Measurements from ENCODE around the gene POLA2.
A peak's percentile ranks its signal among the peaks of the same experiment; 100 is the strongest.

Gene POLA2

GRCh38 chr11:65307298-65308229 lies 45.8 kb downstream of the POLA2 start:
- DNase-seq (ENCODE audit: low read depth): no peak

GRCh38 chr11:65308281-65308891 lies 46.6 kb downstream of the POLA2 start:
- no peak for DNase-seq (ENCODE audit: low read depth)

GRCh38 chr11:65309006-65309405 lies 47.2 kb downstream of the POLA2 start:
- DNase-seq (ENCODE audit: low read depth): no peak

- DNase-seq (ENCODE audit: low read depth): no peak
Measured at GRCh38 chr11:65310215-65310614, 48.5 kb downstream of the POLA2 start.

GRCh38 chr11:65310736-65311135 lies 49.0 kb downstream of the POLA2 start:
- DNase-seq (ENCODE audit: low read depth): no peak

- DNase-seq (ENCODE audit: low read depth): peak; percentile 66
Measured at GRCh38 chr11:65311170-65311678, 49.5 kb downstream of the POLA2 start.

- peak; percentile 67 for DNase-seq (ENCODE audit: low read depth)
Measured at GRCh38 chr11:65314501-65315203, 52.9 kb downstream of the POLA2 start, which contains the start of gene CDC42EP2. Gene CDC42EP2 (plus strand): TSS chr11:65314866. CDS start chr11:65320899, 6,033 bp downstream.

- DNase-seq (ENCODE audit: low read depth): no peak
Measured at GRCh38 chr11:65315204-65315865, 53.6 kb downstream of the POLA2 start.

- DNase-seq (ENCODE audit: low read depth): no peak
Measured at GRCh38 chr11:65315866-65316226, 54.1 kb downstream of the POLA2 start.

- DNase-seq (ENCODE audit: low read depth): peak; percentile 94
Measured at GRCh38 chr11:65316227-65317024, 54.7 kb downstream of the POLA2 start.

- DNase-seq (ENCODE audit: low read depth): no peak
Measured at GRCh38 chr11:65317025-65317786, 55.4 kb downstream of the POLA2 start.

GRCh38 chr11:65320386-65321075 lies 58.8 kb downstream of the POLA2 start:
- no peak for DNase-seq (ENCODE audit: low read depth)

GRCh38 chr11:65321076-65321475 lies 59.3 kb downstream of the POLA2 start:
- DNase-seq (ENCODE audit: low read depth): no peak

- DNase-seq (ENCODE audit: low read depth): no peak
Measured at GRCh38 chr11:65321828-65322485, 60.2 kb downstream of the POLA2 start.

- no peak for DNase-seq (ENCODE audit: low read depth)
Measured at GRCh38 chr11:65323813-65324212, 62.1 kb downstream of the POLA2 start.

GRCh38 chr11:65325435-65325834 lies 63.7 kb downstream of the POLA2 start:
- no peak for DNase-seq (ENCODE audit: low read depth)

GRCh38 chr11:65327021-65327420 lies 65.3 kb downstream of the POLA2 start:
- no peak for DNase-seq (ENCODE audit: low read depth)

- no peak for DNase-seq (ENCODE audit: low read depth)
Measured at GRCh38 chr11:65329478-65329877, 67.7 kb downstream of the POLA2 start.

- DNase-seq (ENCODE audit: low read depth): peak; percentile 79
Measured at GRCh38 chr11:65329944-65330403, 68.2 kb downstream of the POLA2 start.

Data from stromal cell of bone marrow (primary cell).